ENCODE data around the gene ADGRL1.
"Not testable (repeated sequence)": the region's sequence is repeated elsewhere in the genome, so short reads cannot be mapped to it uniquely, and the experiment has no call there.

Gene ADGRL1

GRCh38 chr19:14186684-14187083 is 19.3 kb downstream of the ADGRL1 start:
- not testable (repeated sequence) for DNase-seq

GRCh38 chr19:14185691-14186090 is 20.3 kb downstream of the ADGRL1 start:
- DNase-seq: not testable (repeated sequence)

GRCh38 chr19:14185158-14185557 is 20.8 kb downstream of the ADGRL1 start:
- DNase-seq: no peak

DNA sequence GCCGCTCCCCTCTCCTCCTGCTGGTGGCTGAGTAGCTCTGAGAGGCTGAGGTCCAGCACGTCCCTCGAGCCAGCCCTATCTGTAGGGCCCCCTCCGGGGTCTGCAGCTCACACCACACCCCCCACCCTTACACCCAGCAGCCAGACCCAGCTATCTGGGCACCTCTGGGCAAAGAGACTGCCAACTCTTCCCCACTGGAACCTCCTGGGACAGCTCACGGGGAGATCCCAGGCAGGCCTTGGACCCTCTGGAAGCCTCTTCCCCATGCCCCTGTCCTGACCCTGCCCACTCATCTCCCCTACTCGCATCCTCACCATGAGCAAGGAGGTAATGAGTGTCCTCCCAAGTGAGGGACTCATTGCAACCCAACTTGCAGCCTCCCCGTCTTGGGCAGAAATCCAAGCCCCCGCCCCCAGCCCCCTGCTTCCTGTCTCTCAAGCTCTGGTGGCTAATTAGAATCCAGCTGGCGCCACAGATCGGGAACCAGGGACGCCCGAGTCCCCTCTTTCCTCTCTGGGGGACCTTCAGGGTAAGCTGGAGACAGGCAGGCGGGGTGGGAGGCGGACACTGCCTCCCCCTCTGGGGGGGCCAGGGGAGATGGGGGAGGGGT is 22.1 kb downstream of the ADGRL1 start:
- no peak for DNase-seq

DNA sequence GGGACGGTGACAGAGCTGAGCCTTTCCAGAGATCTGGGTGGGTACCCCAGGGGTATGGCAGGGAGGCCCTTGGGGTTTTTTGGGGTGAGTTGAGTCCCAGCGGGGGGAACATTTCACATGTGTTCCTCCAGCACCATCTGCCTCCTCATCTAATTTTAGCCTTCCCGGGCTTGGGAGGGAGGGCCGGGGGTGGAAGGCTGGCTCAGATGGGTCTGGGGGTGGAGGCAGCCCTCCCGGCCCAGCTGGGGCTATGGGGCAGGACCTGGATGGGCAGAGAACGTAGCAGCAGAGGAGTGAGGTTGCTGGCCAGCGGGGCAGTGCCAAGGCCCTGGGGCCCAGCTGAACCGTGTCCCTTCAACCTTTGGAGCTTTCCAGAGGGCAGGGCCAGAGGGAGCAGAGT is 23.5 kb downstream of the ADGRL1 start:
- no peak for DNase-seq

GRCh38 chr19:14181906-14182305 is 24.1 kb downstream of the ADGRL1 start:
- DNase-seq: no peak

GRCh38 chr19:14181199-14181598 is 24.8 kb downstream of the ADGRL1 start:
- not testable (repeated sequence) for DNase-seq

DNA sequence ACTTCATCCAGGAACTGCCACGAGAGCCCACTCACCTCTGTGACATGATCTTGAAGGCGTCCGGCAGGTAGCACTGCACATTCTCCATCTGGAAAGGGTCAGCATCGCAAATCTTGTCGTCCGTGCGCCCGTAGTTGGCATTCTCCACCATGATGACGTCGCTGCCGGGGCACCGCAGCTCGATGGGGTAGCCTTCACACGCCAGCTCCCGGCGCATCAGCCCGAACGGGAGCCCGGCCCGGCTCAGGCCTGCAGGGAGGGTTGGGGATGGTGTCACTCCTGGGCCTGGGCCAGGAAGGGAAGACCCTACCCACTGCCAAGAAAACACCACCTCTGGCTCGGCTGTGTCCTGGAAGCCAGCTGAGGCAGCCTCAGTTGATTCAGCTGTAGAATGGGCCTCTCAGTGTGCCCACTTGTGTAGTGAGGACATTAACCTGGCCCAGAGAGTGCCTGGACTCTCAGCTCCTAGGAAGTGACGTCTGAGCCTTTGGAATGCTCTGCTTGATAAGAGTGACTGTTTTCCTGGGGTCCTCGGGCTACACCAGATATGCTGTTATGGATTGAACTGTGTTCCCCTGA is 28.4 kb downstream of the ADGRL1 start:
- no peak for DNase-seq

- DNase-seq: no peak
These were observed 30.6 kb downstream of the ADGRL1 start for GRCh38 chr19:14175351-14175792.

DNA sequence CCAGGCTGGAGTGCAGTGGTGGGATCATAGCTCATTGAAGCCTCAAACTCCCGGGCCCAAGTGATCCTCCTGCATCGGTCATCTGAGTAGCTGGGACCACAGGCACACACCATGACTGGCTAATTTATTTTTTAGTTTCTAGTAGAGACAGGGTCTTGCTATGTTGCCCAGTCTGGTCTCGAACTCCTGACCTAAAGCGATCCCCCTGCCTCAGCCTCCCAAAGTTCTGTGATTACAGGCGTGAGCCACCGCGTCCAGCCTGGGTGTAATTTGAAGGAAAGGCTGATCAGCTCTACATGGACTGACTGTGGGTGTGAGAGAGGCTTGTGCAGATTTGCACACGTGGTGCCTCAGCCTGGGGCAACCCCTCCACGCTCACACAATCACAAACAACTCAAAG is 31.1 kb downstream of the ADGRL1 start:
- DNase-seq: no peak

DNA sequence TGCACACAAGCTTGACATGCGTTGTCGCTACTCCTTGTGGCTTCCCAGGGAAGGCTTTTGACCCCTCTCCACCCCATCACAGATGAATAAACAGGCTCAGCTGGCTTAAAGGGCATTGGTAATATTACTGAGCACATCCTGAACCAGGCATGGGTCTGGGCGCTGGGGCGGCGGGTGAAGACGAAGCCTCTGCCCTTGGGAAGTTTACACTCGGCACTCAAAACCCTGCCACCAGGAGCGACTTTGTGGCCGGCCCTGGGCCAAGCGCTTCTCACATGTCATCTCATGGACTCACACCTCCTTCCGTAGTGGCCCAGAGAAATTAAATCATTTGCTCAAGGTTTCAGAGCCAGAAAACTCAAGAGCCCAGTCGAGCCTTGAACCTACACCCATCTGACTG is 37.0 kb downstream of the ADGRL1 start:
- DNase-seq: no peak

- no peak for DNase-seq
These were observed 37.6 kb downstream of the ADGRL1 start for GRCh38 chr19:14168259-14168972.

DNA sequence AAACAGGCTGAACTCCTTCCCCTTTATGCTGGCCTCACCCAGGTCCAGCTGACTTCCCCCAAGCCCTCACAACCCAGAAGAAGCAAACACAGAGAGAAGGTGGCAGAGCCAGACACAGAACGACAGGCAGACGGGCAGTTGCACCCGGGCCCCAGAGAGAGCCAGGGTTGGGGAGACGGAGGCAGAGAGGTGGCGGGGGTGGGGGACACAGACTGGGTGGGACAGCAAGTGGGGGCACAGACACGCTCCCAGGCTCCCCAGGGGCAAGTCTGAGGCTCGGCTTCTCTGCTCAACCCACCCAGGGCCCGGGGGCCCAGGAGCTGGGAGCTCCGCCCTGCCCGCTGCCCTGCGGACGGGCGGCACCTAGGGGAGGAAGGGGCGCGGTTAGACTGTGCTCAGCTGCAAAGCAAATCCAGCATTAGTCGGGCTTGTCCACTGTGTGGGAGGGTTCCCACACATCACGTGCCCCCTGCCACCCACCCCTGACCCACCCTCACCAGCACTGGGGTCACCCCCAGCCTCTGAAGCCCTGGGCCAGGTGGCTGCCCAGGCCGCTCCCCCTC is 38.3 kb downstream of the ADGRL1 start:
- DNase-seq: no peak

- DNase-seq: no peak
These were observed 38.9 kb downstream of the ADGRL1 start for GRCh38 chr19:14166999-14167575.

DNA sequence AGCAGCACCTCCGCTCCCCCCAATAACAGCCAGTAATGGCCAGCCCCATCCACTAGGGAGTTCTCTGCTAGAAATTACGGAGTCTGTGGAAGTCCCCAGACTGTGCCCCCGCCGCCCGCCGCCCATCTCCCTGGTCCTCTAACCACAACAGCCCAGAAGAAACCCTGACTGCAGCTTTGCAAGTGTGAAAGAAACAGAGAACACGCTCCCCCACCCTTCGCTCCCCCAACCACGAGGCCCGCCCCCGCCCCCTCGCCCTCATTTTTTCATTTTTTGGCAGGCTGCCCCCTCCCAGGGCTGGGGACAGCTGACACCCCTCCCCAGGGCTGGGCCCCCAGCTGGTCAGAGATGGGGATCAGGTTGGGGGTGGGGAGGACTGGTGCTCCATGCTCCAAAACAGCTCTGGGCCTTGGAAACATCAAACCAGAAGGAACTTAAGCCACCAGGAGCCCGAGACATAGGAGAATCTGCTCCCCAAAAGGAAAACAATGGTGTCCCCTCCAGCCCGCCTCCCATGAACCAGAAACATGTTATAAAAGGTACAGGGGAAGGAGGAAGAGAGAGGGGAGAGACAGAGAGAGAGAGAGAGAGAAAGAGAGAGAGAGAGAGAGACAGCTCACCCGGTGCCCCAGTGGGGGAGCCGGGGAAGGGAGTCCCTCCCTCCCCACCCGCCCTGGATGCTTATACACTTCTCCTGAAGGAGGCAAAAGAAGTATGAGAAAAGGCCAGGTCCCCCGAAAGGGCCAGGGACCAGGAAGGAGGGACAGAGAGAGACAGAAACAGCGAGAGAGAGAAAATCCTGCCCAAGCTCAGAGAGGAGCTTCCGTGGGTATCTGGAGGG is 39.8 kb downstream of the ADGRL1 start:
- no peak for DNase-seq

- no peak for DNase-seq
These were observed 41.1 kb downstream of the ADGRL1 start for GRCh38 chr19:14164724-14165493.

DNA sequence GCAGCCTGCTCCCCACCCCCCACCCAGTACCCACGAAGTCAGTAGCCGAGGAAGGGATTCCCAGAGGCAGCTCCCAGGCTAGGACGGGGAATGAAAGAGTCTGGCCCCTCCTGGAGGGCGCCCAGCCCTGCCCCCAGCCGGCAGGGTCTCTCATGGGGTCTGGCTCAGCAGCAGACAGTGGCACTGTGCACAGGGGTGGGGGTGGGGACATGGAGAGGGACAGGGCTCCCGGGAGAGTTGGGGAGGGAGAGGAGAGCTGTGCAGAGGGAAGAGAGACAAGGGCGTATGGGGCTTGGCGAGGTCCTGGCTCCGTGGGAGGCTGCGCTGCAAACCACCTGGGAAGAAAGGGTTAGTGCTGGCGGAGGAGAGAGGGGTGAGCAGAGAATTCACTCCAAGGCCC is 41.9 kb downstream of the ADGRL1 start:
- no peak for DNase-seq

GRCh38 chr19:14162871-14163297 is 43.1 kb downstream of the ADGRL1 start:
- DNase-seq: no peak

DNA sequence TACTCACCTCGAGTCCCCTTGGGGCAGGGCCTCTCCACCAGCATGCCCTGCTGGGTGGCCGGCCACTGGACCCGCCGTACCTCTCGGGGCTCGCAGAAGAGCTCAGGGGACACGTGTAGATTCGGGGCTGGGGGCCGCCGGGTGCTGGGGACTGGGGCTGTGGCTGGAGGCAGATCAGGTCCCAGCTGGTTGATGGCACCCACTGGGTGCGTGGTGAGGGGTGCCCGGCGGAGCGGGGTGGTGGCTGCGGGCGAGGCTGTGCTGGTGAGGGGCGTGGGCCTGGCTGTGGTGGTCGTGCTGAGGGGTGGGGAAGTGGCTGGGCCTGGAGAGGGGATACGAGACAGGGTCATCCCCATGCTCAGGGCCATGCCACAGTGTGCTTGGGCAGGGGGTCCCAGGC is 44.7 kb downstream of the ADGRL1 start:
- no peak for DNase-seq

GRCh38 chr19:14160017-14160703 is 45.8 kb downstream of the ADGRL1 start:
- DNase-seq: no peak

- no peak for DNase-seq
These were observed 46.9 kb downstream of the ADGRL1 start for GRCh38 chr19:14159059-14159458.

Data from NCI-H748 treated with DMSO at 0.1 percent for 48 hours (cell line).